Measurements from ENCODE around the gene TREML1. TPM values are rescaled to one million over a fixed set of nuclear protein-coding genes. Genes with fewer than 3 reads are reported as not detected.

The TREML1 gene
- total RNA-seq, 1 donor, result not detected

GRCh38 chr6:41177695-41178094 is 23.5 kb upstream of the TREML1 start:
- no peak for TF ChIP-seq CTCF (IDR thresholded peaks at IDR 0.05; ENCODE audit: insufficient read depth, low read depth, low read length)
- no peak for DNase-seq (ENCODE audit: low read depth)
- H3K4me3 ChIP-seq (ENCODE audit: low read depth, low read length), result no peak overlapping the region

- DNase-seq (ENCODE audit: low read depth), result no peak
- TF ChIP-seq CTCF (IDR thresholded peaks at IDR 0.05; ENCODE audit: insufficient read depth, low read depth, low read length), result no peak
- H3K4me3 ChIP-seq (ENCODE audit: low read depth, low read length), result no peak overlapping the region
Measured at GRCh38 chr6:41177287-41177686, 23.1 kb upstream of the TREML1 start.

DNA sequence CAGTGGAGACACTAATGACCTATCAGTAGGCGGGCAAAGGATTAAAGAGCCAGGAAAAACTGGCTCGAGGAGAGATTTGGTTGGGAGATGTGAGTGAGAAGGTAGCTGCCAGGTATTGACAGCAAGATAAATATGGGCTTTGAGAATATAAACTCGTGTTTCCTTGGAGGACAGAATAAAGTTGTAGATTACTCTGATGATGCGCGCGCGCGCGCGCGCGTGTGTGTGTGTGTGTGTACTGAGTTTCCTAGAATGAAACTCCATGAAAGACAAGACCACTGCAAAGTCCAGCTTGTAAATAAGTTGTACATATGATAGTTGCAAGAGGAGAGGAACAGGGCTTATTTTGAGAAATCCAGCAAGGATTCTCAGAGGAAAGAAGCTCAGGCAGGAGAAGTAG is 22.0 kb upstream of the TREML1 start:
- no peak for TF ChIP-seq CTCF (IDR thresholded peaks at IDR 0.05; ENCODE audit: insufficient read depth, low read depth, low read length)
- DNase-seq (ENCODE audit: low read depth), result no peak
- H3K4me3 ChIP-seq (ENCODE audit: low read depth, low read length), result no peak overlapping the region

DNA sequence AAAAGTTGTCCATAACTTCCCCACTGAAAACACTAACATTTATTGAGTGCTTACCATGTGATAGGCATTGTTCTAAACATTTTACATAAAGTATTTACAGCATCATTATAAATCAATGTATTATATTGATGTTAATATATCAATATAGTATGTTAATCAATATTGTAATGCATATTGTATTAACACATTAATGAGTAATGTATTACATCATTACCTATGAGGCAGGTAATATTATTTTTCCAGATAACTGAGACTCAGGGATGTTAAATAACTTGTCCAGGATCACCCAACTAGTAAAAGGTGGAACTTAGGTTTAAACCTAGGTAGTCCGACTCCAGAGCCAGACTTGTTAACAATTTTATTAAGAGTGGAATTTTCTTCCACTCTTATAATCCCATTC is 20.9 kb upstream of the TREML1 start:
- no peak for DNase-seq (ENCODE audit: low read depth)
- no peak overlapping the region for H3K4me3 ChIP-seq (ENCODE audit: low read depth, low read length)
- TF ChIP-seq CTCF (IDR thresholded peaks at IDR 0.05; ENCODE audit: insufficient read depth, low read depth, low read length), result no peak

GRCh38 chr6:41174610-41175009 is 20.5 kb upstream of the TREML1 start:
- no peak for TF ChIP-seq CTCF (IDR thresholded peaks at IDR 0.05; ENCODE audit: insufficient read depth, low read depth, low read length)
- H3K4me3 ChIP-seq (ENCODE audit: low read depth, low read length), result no peak overlapping the region
- no peak for DNase-seq (ENCODE audit: low read depth)

DNA sequence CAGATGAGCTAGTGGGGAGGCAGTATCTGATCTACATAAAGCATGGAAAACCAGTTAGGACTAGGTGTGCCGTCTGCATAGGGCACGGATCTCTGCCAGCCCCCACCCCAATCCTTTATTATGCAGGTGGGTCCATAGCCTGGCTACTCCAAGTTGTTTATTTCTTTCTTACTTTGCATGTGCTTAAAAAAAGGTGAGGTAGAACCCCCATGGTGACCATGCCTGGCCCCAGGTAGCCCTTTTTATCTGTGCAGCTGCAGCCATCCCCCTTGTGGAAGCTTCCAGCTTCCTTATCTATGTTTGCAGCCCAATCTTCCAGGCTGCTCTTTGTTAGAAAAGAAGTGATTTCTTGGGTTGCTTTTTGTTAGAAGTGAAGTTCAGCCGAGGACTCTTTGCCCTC is 17.8 kb upstream of the TREML1 start:
- no peak for TF ChIP-seq CTCF (IDR thresholded peaks at IDR 0.05; ENCODE audit: insufficient read depth, low read depth, low read length)
- DNase-seq (ENCODE audit: low read depth), result no peak
- no peak overlapping the region for H3K4me3 ChIP-seq (ENCODE audit: low read depth, low read length)

DNA sequence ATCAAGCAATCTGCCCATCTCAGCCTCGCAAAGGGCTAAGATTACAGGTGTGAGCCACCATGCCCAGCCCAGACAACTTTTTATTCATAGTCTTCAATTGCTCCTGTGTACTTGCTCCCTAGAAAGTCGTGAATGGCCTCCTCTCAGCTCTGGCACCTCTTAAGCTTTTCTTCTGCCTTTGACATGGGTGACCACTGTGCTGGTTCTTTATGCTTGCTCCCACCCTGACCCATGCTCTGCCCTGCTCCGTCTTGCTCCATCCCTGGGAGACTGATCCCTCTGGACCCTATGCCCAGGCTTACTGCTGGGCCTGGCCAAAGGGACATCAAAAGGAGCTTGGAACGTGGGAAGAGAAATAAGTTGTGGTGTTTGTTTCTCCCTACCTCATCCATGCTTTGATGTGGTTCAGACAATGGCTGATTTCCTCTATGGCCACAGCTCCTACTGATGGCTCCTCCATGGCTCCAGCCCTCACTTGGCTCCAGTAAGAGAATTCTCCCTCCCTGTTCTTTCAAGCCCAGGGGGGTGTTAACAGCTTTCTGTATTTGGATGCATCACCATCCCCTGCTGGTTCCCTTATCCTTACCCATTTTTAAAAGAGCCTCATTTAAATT is 16.5 kb upstream of the TREML1 start:
- no peak for TF ChIP-seq CTCF (IDR thresholded peaks at IDR 0.05; ENCODE audit: insufficient read depth, low read depth, low read length)
- DNase-seq (ENCODE audit: low read depth), result no peak
- H3K4me3 ChIP-seq (ENCODE audit: low read depth, low read length), result no peak overlapping the region
